Hippocampal formation (tissue), 2 donors: ENCODE data around the gene DHFR.
"Not testable (repeated sequence)": the region's sequence is repeated elsewhere in the genome, so short reads cannot be mapped to it uniquely, and the experiment has no call there.

Source experiments
- DNase-seq, 2 donors: peaks; one replicate each; lab custom pipeline; 2025; lab: John Stamatoyannopoulos, UW

DHFR gene

DNA sequence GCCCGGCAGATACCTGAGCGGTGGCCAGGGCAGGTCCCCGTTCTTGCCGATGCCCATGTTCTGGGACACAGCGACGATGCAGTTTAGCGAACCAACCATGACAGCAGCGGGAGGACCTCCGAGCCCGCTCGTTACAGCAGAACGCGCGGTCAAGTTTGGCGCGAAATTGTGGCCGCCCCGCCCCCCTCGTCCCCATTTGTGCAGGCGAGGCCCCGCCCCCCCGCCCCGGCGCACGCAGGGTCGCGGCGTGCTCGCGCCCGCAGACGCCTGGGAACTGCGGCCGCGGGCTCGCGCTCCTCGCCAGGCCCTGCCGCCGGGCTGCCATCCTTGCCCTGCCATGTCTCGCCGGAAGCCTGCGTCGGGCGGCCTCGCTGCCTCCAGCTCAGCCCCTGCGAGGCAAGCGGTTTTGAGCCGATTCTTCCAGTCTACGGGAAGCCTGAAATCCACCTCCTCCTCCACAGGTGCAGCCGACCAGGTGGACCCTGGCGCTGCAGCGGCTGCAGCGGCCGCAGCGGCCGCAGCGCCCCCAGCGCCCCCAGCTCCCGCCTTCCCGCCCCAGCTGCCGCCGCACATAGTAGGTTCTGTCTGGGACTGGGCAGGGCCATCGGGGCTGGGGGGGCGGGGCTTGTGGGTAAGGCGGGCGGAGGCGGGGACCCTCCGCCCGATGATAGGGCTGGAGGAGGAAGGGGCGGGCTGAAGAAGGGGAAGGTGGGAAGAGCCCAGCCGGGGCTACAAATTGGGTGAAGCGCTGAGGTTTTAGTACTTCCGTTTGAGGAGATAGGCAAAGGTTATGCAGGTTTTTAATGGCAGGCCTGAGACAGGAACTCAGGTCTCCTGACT lies at the start of gene DHFR, which contains the start of gene MSH3:
DHFR (minus strand) TSS at position 593 of the 840 bp plus-strand sequence; CDS start at position 99, 494 bp downstream.
MSH3 (plus strand) TSS at position 262 of the 840 bp plus-strand sequence; CDS start at position 338, 76 bp downstream.
- peak; percentile 86 for DNase-seq

DNA sequence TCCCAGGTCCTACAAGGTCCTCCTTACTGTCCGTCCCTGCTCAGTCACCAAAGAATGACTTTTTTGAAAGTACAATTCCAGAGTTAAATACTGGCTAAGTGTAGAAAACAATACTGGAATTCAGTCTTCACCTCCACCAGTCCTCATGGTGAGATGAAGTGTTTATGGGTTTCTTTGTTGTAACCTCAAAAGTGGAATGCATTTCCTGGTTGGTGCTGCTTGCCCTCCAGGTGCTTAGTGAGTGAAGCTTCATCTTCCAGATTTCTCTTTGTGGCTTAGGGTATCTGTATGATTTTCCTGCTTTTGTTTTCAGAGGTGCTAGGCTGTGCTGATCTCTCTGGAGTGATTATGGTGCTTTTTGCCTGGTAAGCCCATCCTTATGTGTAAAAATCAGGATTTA lies 49.4 kb upstream of the DHFR start:
- no peak for DNase-seq

DNA sequence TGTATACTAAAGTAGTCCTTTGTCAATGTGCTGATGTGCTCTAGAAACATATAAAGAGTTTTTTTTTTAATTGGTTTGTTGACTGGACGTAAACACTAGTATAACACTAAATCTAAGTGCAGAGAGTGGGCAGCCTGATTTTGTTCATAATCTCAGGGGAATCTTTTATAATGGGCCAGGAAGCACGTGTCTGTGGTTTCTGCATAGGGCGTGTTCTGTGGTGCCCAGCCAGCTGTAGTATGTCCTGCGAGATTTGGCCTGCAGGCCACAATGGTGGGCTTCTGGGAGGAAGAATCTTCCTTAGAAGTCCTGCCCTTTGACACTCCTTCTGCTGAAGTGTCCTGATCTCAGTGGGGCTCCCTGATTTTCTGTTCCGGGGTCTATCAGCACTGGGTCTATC lies 49.0 kb upstream of the DHFR start:
- no peak for DNase-seq

DNA sequence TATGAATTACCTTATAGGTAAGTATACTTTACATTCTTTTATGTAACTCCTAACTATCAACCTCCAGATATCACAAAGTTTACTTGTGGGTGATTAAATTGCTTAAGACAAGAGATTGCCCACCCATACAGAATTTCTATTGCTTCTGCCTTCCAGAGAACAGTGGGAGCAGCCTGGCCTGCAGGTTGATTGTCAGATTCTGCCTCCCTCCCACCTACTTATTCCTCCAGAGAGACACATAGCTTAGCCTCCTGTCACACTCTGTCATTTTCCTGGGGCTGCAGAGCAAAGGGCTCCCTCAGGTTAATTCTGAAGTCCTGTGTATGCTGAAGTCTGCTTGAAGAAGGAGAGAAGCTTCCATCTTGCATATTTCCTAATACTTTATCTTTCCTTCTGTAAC lies 48.5 kb upstream of the DHFR start:
- no peak for DNase-seq

DNA sequence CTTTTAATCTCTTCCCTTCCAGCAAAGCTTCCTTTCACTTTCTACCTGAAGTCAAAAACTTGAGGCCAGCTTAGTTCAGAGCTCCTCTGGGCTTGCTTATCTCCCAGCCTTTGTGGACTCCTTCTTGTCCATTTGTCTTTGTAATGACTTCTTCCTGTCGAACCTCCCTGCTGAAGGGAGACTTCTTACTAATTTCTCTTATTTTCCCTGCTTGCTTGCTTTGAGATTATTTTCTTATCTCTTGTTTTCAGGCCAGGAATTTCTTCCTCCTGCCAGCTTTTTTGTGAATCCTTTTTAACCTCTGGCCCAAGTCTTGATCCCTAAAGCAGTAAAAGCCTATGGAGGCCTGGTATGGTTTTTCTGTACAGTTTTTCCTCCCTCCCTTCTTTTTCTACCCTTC lies 46.8 kb upstream of the DHFR start:
- no peak for DNase-seq

DNA sequence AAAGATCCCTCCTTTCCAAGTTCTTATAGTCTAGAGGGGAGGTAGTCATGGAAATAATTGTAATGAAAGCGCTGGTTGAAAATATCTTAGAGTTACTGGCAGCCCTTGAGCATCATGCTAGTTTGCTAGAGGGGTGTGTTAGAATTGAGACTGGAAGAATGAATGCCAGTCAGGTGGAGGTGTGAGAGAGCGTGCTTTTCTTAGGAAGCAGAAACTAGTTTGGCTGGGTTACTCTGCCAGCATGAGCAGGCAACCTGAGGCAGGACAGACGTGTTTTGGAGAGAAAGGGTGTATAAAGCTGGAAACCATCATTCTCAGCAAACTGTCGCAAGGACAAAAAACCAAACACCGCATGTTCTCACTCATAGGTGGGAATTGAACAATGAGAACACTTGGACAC lies 43.6 kb upstream of the DHFR start:
- no peak for DNase-seq

DNA sequence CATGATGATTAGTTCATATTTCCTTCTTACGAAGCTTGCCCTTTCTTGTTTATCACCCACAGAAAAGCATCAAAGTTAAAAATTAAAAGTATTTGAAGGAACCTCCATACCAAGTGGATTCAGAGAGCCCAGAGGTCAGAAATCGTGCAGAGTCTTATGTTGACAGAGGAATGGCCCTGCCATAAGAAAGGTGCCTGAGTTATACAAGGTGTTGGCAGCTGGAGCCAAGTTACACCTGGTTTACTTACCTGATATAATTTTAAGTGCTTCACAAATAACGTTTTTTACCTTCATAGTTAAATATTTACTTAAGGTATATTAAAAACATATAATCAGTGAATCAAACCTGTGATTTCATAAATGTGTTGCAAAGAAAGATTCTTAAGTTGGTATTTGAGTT lies 42.3 kb upstream of the DHFR start:
- no peak for DNase-seq

DNA sequence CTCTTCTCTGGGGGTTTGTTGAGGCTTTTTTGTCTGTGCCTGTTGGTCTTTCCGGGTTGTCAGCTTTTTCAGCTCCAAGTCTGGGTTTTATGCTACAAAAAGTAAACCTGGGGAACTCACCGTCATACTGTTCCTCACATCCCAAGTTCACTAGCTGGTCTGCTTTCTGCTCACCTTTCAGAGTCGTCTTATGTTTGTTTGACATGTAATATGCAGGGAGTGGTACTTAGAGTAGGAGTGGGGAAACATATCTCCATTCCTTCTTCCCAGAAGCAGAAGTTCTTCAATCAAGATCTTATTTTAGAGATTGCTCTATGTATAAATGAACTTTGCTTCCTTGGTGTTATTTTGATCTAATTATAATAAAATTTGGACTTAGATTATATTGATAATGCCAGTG lies 41.7 kb upstream of the DHFR start:
- no peak for DNase-seq

DNA sequence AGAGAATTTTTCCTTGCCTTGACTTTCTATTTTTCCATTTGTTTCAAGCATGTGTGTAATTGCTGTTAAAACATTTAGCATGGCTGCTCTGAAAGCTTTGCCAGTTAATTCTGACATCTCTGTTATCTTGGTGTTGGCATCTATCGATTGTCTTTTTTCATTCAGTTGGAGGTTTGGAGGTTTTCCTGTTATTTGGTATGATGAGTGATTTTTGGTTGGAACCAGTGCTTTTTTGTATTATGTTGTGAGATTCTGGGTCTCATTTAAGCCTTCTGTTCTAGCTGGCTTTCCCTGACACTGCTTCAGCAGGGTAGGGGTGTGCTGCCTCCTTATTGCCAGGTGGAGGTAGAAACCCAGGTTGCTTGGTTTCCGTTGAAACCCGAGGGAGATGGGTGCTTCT lies 40.9 kb upstream of the DHFR start:
- no peak for DNase-seq

DNA sequence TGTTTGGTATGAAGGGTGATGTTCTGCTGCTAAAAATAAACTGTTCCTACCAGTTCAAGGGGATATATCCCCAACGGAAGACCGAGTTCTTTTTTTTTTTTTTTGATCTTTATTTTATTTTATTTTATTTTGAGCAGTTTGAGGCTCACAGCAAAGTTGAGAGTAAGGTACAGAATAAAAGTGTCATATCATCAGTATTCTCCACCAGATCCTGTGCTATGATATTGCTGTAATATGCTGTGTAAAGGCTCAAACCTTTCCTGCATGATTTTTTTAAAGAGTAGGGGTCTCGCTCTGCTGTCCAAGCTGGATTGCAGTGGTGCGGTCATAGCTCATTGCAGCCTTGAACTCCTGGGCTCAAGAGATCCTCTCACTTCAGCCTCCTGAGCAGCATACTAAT lies 34.8 kb upstream of the DHFR start:
- no peak for DNase-seq

DNA sequence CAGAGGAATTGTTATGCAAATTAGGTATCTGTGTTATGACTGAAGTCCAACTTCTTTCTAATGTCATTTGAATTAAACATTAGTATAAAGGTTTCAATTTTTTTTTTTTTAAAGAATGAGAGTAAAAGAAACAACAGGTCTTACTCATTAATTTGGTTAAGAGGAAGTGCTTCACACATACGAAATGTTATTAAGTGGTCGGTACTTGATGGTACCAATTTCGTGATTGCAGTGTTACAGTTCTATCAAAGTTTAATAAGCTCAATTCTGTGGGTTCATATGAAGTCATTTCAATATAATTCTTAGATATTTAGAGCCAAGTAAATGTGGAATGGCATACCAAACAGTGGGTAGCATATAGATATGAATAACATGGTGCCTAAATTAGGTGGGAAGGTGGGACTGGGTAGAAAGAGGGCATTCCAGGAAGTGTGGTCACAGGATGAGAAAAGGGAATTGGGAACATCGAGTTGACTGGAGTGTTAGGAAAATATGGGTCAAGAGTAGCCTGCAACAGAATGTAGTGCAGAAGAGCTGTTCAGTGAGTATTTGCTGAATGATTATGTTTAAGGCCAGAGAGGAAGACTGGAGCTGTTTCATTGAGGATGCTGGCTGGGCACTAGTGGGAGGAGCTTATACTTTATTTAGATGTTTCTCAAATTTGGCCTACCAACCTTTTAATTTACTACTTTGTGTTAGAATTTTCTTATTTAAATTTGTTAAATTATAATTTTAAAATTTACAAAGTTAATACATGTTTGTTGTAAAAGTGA lies 34.1 kb upstream of the DHFR start:
- DNase-seq, result no peak

DNA sequence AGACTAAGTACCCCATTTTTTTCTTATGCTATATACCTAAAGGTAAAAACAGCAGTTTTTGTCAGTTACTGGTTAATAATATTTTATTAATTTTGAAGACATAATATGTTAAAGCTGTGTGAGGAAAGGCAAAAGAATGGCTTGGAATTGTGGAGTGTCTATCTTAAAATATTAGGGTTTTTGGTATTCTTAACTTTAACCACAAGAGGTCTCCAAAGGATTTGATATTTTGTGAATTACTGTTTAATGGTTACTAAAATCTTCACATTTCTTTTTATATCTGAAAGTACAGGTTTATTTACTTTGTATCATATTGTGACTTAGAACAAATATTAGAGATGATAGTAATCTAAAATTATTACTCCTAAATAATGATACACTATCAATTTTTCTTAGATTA lies 32.0 kb upstream of the DHFR start:
- peak in 1 of 2 donors; percentile 51 for DNase-seq

DNA sequence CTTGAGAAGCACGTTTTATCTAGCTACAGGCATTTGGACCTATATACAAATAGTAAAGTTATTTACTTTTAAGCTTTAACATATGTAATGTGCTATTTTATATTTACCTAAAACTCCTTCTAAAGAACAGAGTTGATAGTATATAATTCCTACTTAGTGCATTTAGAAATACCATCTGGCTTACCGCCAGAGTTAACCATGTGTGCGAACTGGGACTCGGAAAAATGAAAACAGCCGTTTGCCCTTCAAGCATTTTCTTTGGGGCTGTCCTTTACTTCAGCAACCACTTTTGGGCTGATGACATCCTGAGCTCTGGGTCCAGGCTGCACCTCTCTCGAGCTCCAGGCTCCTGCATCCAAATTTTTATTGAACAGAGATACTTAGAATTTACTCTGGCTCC lies 21.9 kb upstream of the DHFR start:
- DNase-seq, result no peak

DNA sequence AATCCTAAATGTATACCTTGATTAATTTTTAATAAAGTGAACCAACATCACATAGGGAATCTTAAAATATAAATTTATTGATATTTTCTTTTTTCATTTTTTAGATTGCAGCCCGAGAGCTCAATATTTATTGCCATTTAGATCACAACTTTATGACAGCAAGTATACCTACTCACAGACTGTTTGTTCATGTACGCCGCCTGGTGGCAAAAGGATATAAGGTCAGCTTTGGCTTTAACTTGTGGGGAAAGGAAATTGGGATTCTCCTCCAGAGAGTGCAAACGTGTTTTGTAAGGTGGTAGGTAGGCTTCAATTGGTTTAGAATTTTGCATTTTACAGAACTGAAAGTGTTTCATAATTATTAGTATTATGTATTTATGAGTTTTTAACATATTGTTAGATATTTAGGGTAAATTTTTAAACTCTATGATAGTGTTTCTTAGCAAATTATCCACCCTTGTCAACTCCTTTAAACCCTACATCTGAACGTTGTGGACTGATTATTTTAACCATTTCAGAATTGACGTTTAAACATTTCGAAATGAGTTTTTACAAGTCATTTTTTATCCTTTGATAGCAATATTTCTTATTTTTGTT lies 17.5 kb upstream of the DHFR start:
- peak; percentile 17 to 69 for DNase-seq

DNA sequence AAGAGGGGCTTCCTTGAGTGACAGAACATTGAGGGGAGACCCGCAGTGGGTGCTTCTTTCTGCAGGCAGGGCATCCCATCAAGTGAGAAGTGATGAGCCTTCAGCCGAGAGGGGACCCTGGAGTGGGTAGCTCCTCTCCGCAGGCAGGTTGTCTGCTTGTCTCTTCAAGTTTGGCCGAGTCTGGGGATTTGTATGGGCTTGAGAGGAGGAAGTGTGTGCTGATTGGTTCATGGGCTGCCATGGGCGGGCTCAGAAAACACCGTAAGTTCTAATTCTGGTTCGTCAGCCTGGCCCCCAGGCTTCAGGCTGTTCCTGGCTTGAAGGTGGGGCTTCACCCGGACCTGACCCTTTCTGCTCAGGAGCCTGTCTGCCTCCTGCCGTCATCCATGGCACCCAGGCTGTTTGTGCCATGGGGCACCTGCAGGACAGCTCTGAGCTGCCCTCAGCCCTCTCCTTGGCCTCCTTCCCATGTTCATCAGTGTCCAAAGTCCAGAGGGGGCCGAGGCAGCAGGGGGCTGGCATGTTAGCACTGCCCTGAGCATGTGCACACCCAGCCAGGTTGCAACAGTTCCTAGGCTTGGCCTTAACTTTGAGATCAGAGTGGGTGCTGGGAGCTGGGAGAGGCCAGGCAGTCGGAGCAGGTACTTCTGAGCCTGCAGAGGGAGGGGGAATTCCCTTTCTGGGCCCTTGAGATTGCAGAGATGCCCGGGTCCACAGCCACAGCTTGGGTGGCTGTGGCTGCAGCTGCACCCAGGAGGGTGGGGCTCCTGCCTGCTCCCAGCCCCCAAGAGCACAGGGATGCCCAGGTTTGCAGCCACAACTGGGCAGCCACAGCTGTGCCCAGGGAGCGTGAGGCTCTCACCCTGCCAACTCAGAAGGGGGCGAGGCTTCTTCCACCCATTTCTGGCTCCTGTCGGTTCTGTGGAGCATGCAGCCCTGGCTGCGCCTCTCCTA lies 13.5 kb upstream of the DHFR start:
- no peak for DNase-seq

DNA sequence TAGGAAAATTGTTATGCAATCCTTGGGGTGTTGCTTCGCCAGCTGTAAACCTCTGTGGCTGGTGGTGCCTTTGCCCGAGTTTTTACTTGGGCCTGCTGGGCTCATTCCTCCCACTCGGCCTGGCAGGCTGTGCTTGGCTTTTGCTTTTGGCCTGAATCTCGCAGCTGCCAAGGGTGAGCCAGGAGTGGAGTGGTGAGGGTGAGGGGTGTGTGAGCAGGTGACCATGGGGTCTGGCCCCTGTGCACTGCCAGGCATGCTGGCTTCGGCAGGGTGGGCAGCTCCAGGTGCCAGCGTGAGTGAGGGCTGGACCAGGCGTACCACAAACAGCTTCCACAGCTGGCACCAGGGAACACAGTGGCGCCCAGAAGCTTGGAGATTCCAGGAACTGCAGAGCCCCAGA lies 12.6 kb upstream of the DHFR start:
- no peak for DNase-seq

DNA sequence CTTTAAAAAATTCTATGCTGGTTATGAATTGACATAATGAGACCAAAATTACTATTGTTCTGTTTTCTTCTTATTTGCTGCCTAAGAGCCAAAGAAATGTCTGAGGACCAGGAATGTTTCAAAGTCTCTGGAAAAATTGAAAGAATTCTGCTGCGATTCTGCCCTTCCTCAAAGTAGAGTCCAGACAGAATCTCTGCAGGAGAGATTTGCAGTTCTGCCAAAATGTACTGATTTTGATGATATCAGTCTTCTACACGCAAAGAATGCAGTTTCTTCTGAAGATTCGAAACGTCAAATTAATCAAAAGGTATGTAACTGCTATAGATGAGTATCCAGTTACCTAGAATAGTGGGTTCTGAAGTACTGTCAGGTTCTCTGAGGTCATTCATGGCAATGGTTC lies 10.3 kb upstream of the DHFR start:
- DNase-seq, result no peak

DNA sequence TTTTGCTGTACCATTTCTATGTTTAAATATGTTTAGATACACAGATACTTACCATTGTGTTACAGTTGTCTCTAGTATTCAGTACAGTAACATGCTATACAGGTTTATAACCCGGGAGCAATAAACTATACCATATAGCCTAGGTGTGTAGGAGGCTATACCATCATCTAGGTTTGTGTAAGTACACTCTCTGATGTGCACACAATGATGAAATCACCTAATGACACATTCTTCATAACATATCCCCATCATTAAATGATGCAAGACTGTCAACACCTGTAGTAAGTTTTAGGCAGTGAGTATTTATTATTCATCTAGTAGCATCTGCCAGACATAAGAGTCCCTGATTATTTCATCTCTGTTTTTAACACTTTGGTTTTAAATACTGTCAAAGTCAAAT lies 7.3 kb upstream of the DHFR start:
- DNase-seq, result no peak

DNA sequence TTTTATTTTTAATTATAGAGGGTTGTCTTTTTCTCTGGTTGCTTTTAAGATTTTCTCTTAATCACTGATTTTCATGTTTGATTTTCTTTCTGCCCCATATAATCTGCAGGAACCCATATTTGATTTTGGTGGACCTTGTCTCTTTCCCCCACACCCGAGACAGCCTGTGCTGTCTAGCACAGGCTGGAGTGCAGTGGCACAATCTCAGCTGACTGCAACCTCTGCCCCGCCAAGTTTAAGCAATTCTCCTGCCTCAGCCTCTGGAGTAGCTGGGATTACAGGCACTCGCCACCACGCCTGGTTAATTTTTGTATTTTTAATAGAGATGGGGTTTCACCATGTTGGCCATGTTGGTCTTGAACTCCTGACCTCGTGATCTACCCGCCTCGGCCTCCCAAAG lies 5.9 kb upstream of the DHFR start:
- not testable (repeated sequence) for DNase-seq

DNA sequence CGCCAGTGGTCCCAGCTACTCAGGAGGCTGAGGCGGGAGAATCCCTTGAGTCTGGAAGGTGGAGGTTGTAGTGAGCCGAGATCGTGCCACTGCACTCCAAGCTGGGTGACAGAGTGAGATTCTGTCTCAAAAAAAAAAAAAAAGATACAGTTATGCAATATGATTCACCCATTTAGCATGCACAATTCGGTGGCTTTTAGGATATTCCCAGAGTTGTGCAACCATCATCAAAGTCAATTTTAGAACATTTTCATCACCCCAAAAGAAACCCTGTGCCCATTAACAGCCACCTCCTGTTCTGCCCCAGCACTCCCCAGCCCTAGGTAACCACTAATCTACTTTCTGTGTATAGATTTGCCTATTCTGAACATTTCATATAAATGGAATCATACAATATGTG lies 4.3 kb upstream of the DHFR start:
- DNase-seq, result no peak

DNA sequence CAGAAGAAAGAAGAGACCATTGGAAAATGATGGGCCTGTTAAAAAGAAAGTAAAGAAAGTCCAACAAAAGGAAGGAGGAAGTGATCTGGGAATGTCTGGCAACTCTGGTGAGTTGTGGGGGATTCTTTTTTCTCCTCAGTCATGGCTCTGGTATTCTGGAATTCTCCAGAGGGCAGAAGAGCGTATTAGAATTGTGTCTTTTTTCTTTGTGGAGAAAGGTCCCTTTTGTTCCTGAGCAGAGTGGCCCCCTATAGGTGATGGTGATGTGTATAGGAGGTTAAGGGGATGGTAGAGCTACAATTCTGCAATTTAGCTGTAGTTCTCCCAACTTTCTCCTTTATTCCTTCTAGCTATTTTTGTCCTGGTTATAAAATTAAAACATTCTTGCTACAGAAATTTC lies 1.6 kb upstream of the DHFR start:
- no peak for DNase-seq
